Neural cell (in vitro differentiated cells): Measurements from ENCODE around the gene CHCHD3.

Source experiments
- CTCF ChIP-seq: fragments of 450-650 bp; IDR thresholded peaks from 2 replicates; pipeline ENCODE4 v1.5.1; 2014; ENCODE audit warnings: antibody characterized with exemption, mild to moderate bottlenecking, moderate library complexity; ENCODE audit not compliant: poor library complexity, severe bottlenecking
- EP300 ChIP-seq: fragments of 450-650 bp; conservative IDR thresholded peaks from 2 replicates; pipeline ENCODE4 v1.6.1; 2014; ENCODE audit warnings: antibody characterized with exemption, mild to moderate bottlenecking, moderate library complexity; ENCODE audit not compliant: poor library complexity, severe bottlenecking
- EZH2 ChIP-seq: fragments of 200-600, 300-800 bp; shearing (Covaris generic), sonication (generic); IDR thresholded peaks from 2 replicates; pipeline ENCODE4 v1.6.1; 2014; ENCODE audit warnings: antibody characterized with exemption, low read length, borderline replicate concordance, mild to moderate bottlenecking; ENCODE audit not compliant: insufficient read depth, poor library complexity, severe bottlenecking
- POLR2AphosphoS5 ChIP-seq: IDR thresholded peaks from 2 replicates; pipeline ENCODE4 v1.6.1; 2012

- TF ChIP-seq CTCF (no peak), EP300 (no peak), EZH2 (no peak), POLR2AphosphoS5 (no peak)
Observed at GRCh38 chr7:133059263-133059662, 22.6 kb downstream of the CHCHD3 start.
